SK-N-SH (cell line): ENCODE data around the gene GRM7. TPM values are rescaled to one million over a fixed set of nuclear protein-coding genes. Genes with fewer than 3 reads are reported as not detected.

Source experiments
- CTCF ChIA-PET: fragments of 300-600, 350-600 bp; formaldehyde crosslinking; extraction: SDS; loops from one replicate; lab custom pipeline; 2021; lab: Yijun Ruan, JAX
- POLR2A ChIA-PET: fragments of 350-600 bp; sonication (Branson Sonifier 250); formaldehyde crosslinking; extraction: SDS; loops from one replicate; lab custom pipeline; 2020; ENCODE audit warnings: antibody characterized with exemption, inconsistent platforms; lab: Yijun Ruan, JAX
- DNase-seq: peaks from one replicate; pipeline ENCODE4 v3.0.0; 2012
- H2AFZ ChIP-seq: fragments of 200-600 bp; sonication (generic); 2 replicates; pipeline ENCODE4 v1.8.1; 2016; ENCODE audit warnings: antibody characterized with exemption, mild to moderate bottlenecking, low read depth
- H3F3A ChIP-seq: fragments of 200-600 bp; sonication (generic); replicated peaks from 2 replicates; pipeline ENCODE3; 2016; ENCODE audit warnings: antibody characterized with exemption, mild to moderate bottlenecking; ENCODE audit not compliant: insufficient read depth
- H3K27ac ChIP-seq, 2 experiments: fragments of 200-500 bp in 1 of 2; fragments of 200-600 bp in 1 of 2; sonication (Bioruptor generic) in 1 of 2; sonication (generic), shearing (Covaris generic) in 1 of 2; 2 replicates each; pipeline versions ENCODE4 v1.5.1 to v1.6.1; 2014 to 2016; ENCODE audit warnings: low read depth in 2 of 2, inconsistent platforms in 1 of 2, low read length in 1 of 2, mild to moderate bottlenecking in 1 of 2, mixed read lengths in 1 of 2
- H3K27me3 ChIP-seq: fragments of 200-600 bp; sonication (generic), shearing (Covaris generic); 2 replicates; pipeline ENCODE4 v1.6.1; 2016; ENCODE audit warnings: mixed run types; ENCODE audit not compliant: insufficient read depth
- H3K36me3 ChIP-seq, 2 experiments: fragments of 200-500 bp in 1 of 2; fragments of 200-600 bp in 1 of 2; sonication (Bioruptor generic) in 1 of 2; sonication (generic) in 1 of 2; replicated peaks in 1 of 2; 2 replicates each; pipeline versions ENCODE3 to v1.5.1; 2014 to 2016; ENCODE audit warnings: low read length in 1 of 2, mild to moderate bottlenecking in 1 of 2; ENCODE audit not compliant: insufficient read depth in 2 of 2, control insufficient read depth in 1 of 2
- H3K4me1 ChIP-seq, 2 experiments: fragments of 200-500 bp in 1 of 2; fragments of 200-600 bp in 1 of 2; sonication (Bioruptor generic) in 1 of 2; sonication (generic), shearing (Covaris generic) in 1 of 2; 2 replicates each; pipeline versions ENCODE4 v1.5.1 to v1.6.1; 2014 to 2016; ENCODE audit warnings: low read depth in 1 of 2, low read length in 1 of 2, mixed run types in 1 of 2; ENCODE audit not compliant: insufficient read depth in 2 of 2, control insufficient read depth in 1 of 2
- H3K4me2 ChIP-seq: fragments of 200-600 bp; sonication (generic), shearing (Covaris generic); 2 replicates; pipeline ENCODE4 v1.6.1; 2017; ENCODE audit warnings: mixed run types
- H3K4me3 ChIP-seq, 2 experiments: fragments of 200-500 bp in 1 of 2; fragments of 200-600 bp in 1 of 2; sonication (Bioruptor generic) in 1 of 2; sonication (generic), shearing (Covaris generic) in 1 of 2; 2 replicates each; pipeline versions ENCODE4 v1.5.1 to v1.8.1; 2014 to 2016; ENCODE audit warnings: low read depth in 2 of 2, inconsistent platforms in 1 of 2, low read length in 1 of 2, mild to moderate bottlenecking in 1 of 2, mixed read lengths in 1 of 2, moderate library complexity in 1 of 2
- H3K79me2 ChIP-seq: fragments of 200-600 bp; sonication (generic); 2 replicates; pipeline ENCODE4 v1.8.1; 2017; ENCODE audit warnings: mild to moderate bottlenecking; ENCODE audit not compliant: insufficient read depth
- H3K9ac ChIP-seq: fragments of 200-600 bp; sonication (generic); 2 replicates; pipeline ENCODE4 v1.6.1; 2017; ENCODE audit warnings: mixed run types
- H3K9me2 ChIP-seq: fragments of 200-600 bp; sonication (generic); 2 replicates; pipeline ENCODE4 v1.6.1; 2017; ENCODE audit warnings: mixed run types
- H3K9me3 ChIP-seq: fragments of 200-600 bp; sonication (generic); 2 replicates; pipeline ENCODE4 v1.6.1; 2017; ENCODE audit warnings: mixed run types, mild to moderate bottlenecking, moderate library complexity
- H4K20me1 ChIP-seq: fragments of 200-600 bp; sonication (generic); 2 replicates; pipeline ENCODE4 v1.6.1; 2017; ENCODE audit warnings: mild to moderate bottlenecking, mixed run types; ENCODE audit not compliant: insufficient read depth
- CHD2 ChIP-seq: fragments of 150-350 bp; IDR thresholded peaks from 2 replicates; pipeline ENCODE4 v1.6.1; 2018; ENCODE audit warnings: low read length; ENCODE audit not compliant: partially characterized antibody
- EZH2phosphoT487 ChIP-seq: fragments of 200-600 bp; sonication (generic); IDR thresholded peaks from 2 replicates; pipeline ENCODE4 v1.6.1; 2017; ENCODE audit warnings: low read depth, mixed run types, mild to moderate bottlenecking, antibody characterized with exemption, moderate library complexity, borderline replicate concordance
- FOSL2 ChIP-seq: IDR thresholded peaks from 2 replicates; pipeline ENCODE4 v1.4.0; 2012; ENCODE audit warnings: low read depth, mild to moderate bottlenecking, moderate library complexity, borderline replicate concordance
- FOXJ3 ChIP-seq: sonication (generic); formaldehyde crosslinking; IDR thresholded peaks from 2 replicates; pipeline ENCODE4 v1.5.1; 2020; ENCODE audit warnings: mild to moderate bottlenecking, missing genetic modification reagents
- FOXM1 ChIP-seq: IDR thresholded peaks from 2 replicates; pipeline ENCODE4 v1.4.0; 2012; ENCODE audit warnings: low read depth, mild to moderate bottlenecking
- GABPA ChIP-seq: IDR thresholded peaks from 2 replicates; pipeline ENCODE4 v1.4.0; 2012; ENCODE audit warnings: low read depth, mild to moderate bottlenecking
- MEF2A ChIP-seq: IDR thresholded peaks from 2 replicates; pipeline ENCODE4 v1.4.0; 2012; ENCODE audit warnings: low read depth, borderline replicate concordance
- MXI1 ChIP-seq: IDR thresholded peaks from 2 replicates; pipeline ENCODE4 v1.6.1; 2012; ENCODE audit warnings: mild to moderate bottlenecking, low read depth, low read length, improper control_type of control experiment
- NRF1 ChIP-seq: IDR thresholded peaks from 2 replicates; pipeline ENCODE4 v1.6.1; 2012; ENCODE audit warnings: low read depth, mild to moderate bottlenecking, low read length
- PBX3 ChIP-seq: IDR thresholded peaks from 2 replicates; pipeline ENCODE4; 2012
- POLR2AphosphoS5 ChIP-seq: IDR thresholded peaks from 2 replicates; pipeline ENCODE4 v1.6.1; 2012; ENCODE audit warnings: low read depth, low read length
- RAD21 ChIP-seq: IDR thresholded peaks from 2 replicates; pipeline ENCODE4 v1.6.1; 2012; ENCODE audit warnings: mild to moderate bottlenecking, low read length
- RCOR1 ChIP-seq: fragments of 150-350 bp; IDR thresholded peaks from 2 replicates; pipeline ENCODE4 v1.6.1; 2017; ENCODE audit warnings: antibody characterized with exemption, low read length
- RFX5 ChIP-seq: IDR thresholded peaks from 2 replicates; pipeline ENCODE4 v1.6.1; 2012; ENCODE audit warnings: mild to moderate bottlenecking, improper control_type of control experiment, low read length
- RXRA ChIP-seq: IDR thresholded peaks from 2 replicates; pipeline ENCODE4 v1.4.0; 2012; ENCODE audit warnings: low read depth, mild to moderate bottlenecking, borderline replicate concordance
- SIN3A ChIP-seq: IDR thresholded peaks from 2 replicates; pipeline ENCODE4 v1.6.1; 2012; ENCODE audit warnings: low read depth, mild to moderate bottlenecking, low read length, moderate library complexity, borderline replicate concordance
- TAF1 ChIP-seq: IDR thresholded peaks from 2 replicates; pipeline ENCODE4 v1.6.1; 2012; ENCODE audit warnings: low read depth, mild to moderate bottlenecking, low read length, moderate library complexity, borderline replicate concordance
- TEAD4 ChIP-seq: IDR thresholded peaks from 2 replicates; pipeline ENCODE4 v1.4.0; 2012; ENCODE audit warnings: mild to moderate bottlenecking, borderline replicate concordance; ENCODE audit not compliant: insufficient read depth
- YY1 ChIP-seq: IDR thresholded peaks from 2 replicates; pipeline ENCODE4 v1.4.0; 2012; ENCODE audit warnings: low read depth, mild to moderate bottlenecking
- WGBS: methylation state at CpG from one replicate; pipeline ENCODE4 v1.1.6; 2017; ENCODE audit warnings: low lambda C conversion rate; 5-methylcytosine and 5-hydroxymethylcytosine counted together
- polyA plus RNA-seq, 3 experiments: library from polyadenylated mRNA; depleted of rRNA; stranded (reverse); fragments of >200 nt; gene quantifications; 2 replicates each; pipeline ENCODE4 v1.2.3, GENCODE V29; 2012
- TF ChIP-seq, protein P1 (sequence below): IDR thresholded peaks from 2 replicates; pipeline ENCODE4 v1.4.0; 2012; ENCODE audit warnings: low read depth
- TF ChIP-seq, protein P2 (sequence below): fragments of 150-350 bp; IDR thresholded peaks from 2 replicates; pipeline ENCODE4 v1.6.1; 2016; ENCODE audit warnings: mild to moderate bottlenecking, low read depth, low read length

Gene GRM7
- polyA plus RNA-seq, 1 of the 3 experiments (the other 2 are of a cell fraction): 0.03 TPM

DNA sequence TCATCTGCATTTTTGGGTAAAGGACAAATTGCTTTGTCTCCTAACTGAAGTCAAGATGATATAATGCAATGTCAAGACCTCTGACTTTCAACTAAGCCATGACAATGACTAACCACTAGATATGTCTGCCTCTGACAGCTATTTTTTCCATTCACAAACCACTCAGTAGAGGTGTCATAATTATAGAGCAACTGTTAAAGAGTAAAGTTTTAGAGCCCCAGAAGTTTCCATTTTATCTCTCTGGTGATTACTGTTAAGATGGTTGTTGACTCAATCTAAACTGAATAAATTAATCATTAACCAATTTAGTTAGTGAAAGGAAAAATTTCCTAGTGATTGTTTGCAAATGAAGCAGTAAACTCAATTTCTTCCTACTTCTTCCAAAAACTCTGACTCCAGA is 779.9 kb downstream of the GRM7 start:
- Histone ChIP-seq H3K4me2 (no peak overlapping the region), H3K27ac (no peak overlapping the region), H3K79me2 (no peaks in the 10 kb centered on the region), H3K9me3 (no peaks in the 10 kb centered on the region; the same call in 1 of the 2 replicates), H3K27me3 (no peaks in the 10 kb centered on the region), H3K4me3 (no peak overlapping the region), H3F3A (no peaks in the 10 kb centered on the region), H3K9me2 (no peaks in the 10 kb centered on the region), H4K20me1 (no peaks in the 10 kb centered on the region), H2AFZ (no peak overlapping the region), H3K36me3 (no peaks in the 10 kb centered on the region), H3K9ac (no peak overlapping the region), H3K4me1 (no peaks in the 10 kb centered on the region; a peak in 1 of 4 replicates)
- ChIA-PET CTCF (no interaction called here), POLR2A (no interaction called here)
- no peak for TF ChIP-seq YY1
- TF ChIP-seq RXRA: no peak
- no peak for TF ChIP-seq CHD2
- no peak for TF ChIP-seq TEAD4
- TF ChIP-seq, protein P1, sequence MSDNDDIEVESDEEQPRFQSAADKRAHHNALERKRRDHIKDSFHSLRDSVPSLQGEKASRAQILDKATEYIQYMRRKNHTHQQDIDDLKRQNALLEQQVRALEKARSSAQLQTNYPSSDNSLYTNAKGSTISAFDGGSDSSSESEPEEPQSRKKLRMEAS: no peak
- TF ChIP-seq, protein P2, sequence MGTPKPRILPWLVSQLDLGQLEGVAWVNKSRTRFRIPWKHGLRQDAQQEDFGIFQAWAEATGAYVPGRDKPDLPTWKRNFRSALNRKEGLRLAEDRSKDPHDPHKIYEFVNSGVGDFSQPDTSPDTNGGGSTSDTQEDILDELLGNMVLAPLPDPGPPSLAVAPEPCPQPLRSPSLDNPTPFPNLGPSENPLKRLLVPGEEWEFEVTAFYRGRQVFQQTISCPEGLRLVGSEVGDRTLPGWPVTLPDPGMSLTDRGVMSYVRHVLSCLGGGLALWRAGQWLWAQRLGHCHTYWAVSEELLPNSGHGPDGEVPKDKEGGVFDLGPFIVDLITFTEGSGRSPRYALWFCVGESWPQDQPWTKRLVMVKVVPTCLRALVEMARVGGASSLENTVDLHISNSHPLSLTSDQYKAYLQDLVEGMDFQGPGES: no peak
- no peak for TF ChIP-seq RAD21
- TF ChIP-seq NRF1: no peak
- no peak for DNase-seq

DNA sequence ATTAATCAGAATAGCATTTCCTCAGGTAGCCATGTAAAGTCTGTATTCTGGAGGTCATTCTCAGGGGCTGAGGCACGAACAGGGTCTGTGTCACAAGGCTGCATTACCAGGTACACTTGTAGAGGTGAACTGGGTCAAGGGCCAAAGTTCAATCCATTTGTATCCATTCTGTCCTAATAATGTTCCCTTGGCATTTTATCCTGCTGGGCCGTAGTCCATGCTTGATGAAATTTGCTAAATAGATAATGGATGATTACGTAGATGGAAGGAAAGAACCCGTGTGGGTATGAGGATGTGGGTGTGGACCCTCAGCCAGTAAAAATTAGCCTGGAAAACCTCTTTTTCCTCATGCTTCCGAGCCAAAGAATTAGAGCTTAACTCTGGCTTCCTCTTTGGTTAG is 785.9 kb downstream of the GRM7 start:
- Histone ChIP-seq H3K4me3 (no peak overlapping the region), H3K9ac (no peak overlapping the region), H2AFZ (no peak overlapping the region), H3K79me2 (no peaks in the 10 kb centered on the region), H3K4me2 (no peak overlapping the region), H3K36me3 (no peaks in the 10 kb centered on the region), H3K9me3 (no peaks in the 10 kb centered on the region), H3K4me1 (no peaks in the 10 kb centered on the region), H4K20me1 (no peaks in the 10 kb centered on the region), H3K27ac (no peak overlapping the region), H3K27me3 (no peaks in the 10 kb centered on the region), H3K9me2 (no peaks in the 10 kb centered on the region), H3F3A (no peaks in the 10 kb centered on the region)
- ChIA-PET POLR2A (no interaction called here), CTCF (interaction anchor here (1.0 kb wide), 1 partner anchor 47 kb away, joined by 3 read pairs; no protein-coding TSS in a partner anchor)
- DNase-seq: no peak
- WGBS: 30% methylated on average over 5 of the region's 5 CpGs
- TF ChIP-seq TEAD4: no peak
- TF ChIP-seq FOXJ3: no peak
- TF ChIP-seq NRF1: no peak
- TF ChIP-seq, protein P1: no peak
- TF ChIP-seq MXI1: no peak
- no peak for TF ChIP-seq FOSL2
- no peak for TF ChIP-seq EZH2phosphoT487
- TF ChIP-seq MEF2A: no peak
- TF ChIP-seq RFX5: no peak
- TF ChIP-seq RCOR1: no peak
- no peak for TF ChIP-seq GABPA
- no peak for TF ChIP-seq POLR2AphosphoS5
- TF ChIP-seq RAD21: no peak
- TF ChIP-seq PBX3: no peak
- TF ChIP-seq FOXM1: no peak
- no peak for TF ChIP-seq SIN3A
- TF ChIP-seq YY1: no peak
- no peak for TF ChIP-seq TAF1
